Peyer's patch (tissue), 4 donors: ENCODE data around the gene ADCY9.

Source experiments
- POLR2A ChIP-seq, 2 donors: fragments of 450-650 bp; IDR thresholded peaks; one replicate each; pipeline ENCODE4 v1.5.1; 2017; ENCODE audit warnings: antibody characterized with exemption in 2 of 2, mild to moderate bottlenecking in 2 of 2, moderate library complexity in 2 of 2
- TF ChIP-seq, protein P1 (sequence below), 6 experiments: fragments of 450-650 bp in 4 of 6; fragments of 200-600 bp in 2 of 6; sonication (generic) in 1 of 6; IDR thresholded peaks; one replicate each; pipeline ENCODE4 v1.5.1; 2017 to 2019; ENCODE audit warnings: antibody characterized with exemption in 6 of 6, mild to moderate bottlenecking in 3 of 6, moderate library complexity in 1 of 6

GRCh38 chr16:3966681-3967080 is 149.6 kb downstream of the ADCY9 start:
- TF ChIP-seq, protein P1, sequence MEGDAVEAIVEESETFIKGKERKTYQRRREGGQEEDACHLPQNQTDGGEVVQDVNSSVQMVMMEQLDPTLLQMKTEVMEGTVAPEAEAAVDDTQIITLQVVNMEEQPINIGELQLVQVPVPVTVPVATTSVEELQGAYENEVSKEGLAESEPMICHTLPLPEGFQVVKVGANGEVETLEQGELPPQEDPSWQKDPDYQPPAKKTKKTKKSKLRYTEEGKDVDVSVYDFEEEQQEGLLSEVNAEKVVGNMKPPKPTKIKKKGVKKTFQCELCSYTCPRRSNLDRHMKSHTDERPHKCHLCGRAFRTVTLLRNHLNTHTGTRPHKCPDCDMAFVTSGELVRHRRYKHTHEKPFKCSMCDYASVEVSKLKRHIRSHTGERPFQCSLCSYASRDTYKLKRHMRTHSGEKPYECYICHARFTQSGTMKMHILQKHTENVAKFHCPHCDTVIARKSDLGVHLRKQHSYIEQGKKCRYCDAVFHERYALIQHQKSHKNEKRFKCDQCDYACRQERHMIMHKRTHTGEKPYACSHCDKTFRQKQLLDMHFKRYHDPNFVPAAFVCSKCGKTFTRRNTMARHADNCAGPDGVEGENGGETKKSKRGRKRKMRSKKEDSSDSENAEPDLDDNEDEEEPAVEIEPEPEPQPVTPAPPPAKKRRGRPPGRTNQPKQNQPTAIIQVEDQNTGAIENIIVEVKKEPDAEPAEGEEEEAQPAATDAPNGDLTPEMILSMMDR (IDR thresholded peaks at IDR 0.05), result no peak
- TF ChIP-seq POLR2A (IDR thresholded peaks at IDR 0.05), result no peak
